Natural killer cell treated with Interleukin-12 subunit alpha and Interleukin-12 subunit beta and Interleukin-15 and Interleukin-18, amount 100 ng/mL, for 72 hours (primary cell): ENCODE results near the gene WWC2. TPM values are rescaled to one million over a fixed set of nuclear protein-coding genes. Genes with fewer than 3 reads are reported as not detected.
"Not testable (repeated sequence)": the region's sequence is repeated elsewhere in the genome, so short reads cannot be mapped to it uniquely, and the experiment has no call there.

Experiments
- ATAC-seq, 2 donors: fragments of 150-1000 bp; cut with Tn5 transposase in 1 of 2; sonication (Bioruptor Pico), chemical (Tn5 transposase) in 1 of 2; 2 replicates each; pipeline ENCODE4 v1.10.0; 2021
- DNase-seq: peaks from one replicate; pipeline ENCODE4 v3.0.0; 2022; ENCODE audit warnings: low spot score
- H3K27ac Mint-ChIP-seq, 2 donors: 1 replicate in 1 of 2; 2 replicates in 1 of 2; pipeline ENCODE4 v1.8.0; 2022; ENCODE audit warnings: mixed read lengths in 2 of 2, mild to moderate bottlenecking in 1 of 2, moderate library complexity in 1 of 2
- H3K27me3 Mint-ChIP-seq, 2 donors: 1 replicate in 1 of 2; 2 replicates in 1 of 2; pipeline ENCODE4 v1.8.0; 2022; ENCODE audit warnings: mixed read lengths in 2 of 2
- H3K36me3 Mint-ChIP-seq: one replicate; pipeline ENCODE4 v1.8.0; 2022; ENCODE audit warnings: mixed read lengths
- H3K4me1 Mint-ChIP-seq, 2 donors: 1 replicate in 1 of 2; 2 replicates in 1 of 2; pipeline ENCODE4 v1.8.0; 2022; ENCODE audit warnings: low read depth in 2 of 2, mixed read lengths in 2 of 2, mild to moderate bottlenecking in 1 of 2
- H3K4me3 Mint-ChIP-seq: one replicate; pipeline ENCODE4 v1.8.0; 2022; ENCODE audit warnings: mixed read lengths
- H3K9me3 Mint-ChIP-seq: 2 replicates; pipeline ENCODE4 v1.8.0; 2022; ENCODE audit warnings: mixed read lengths
- total RNA-seq, 2 donors: library from RNA; stranded (reverse); gene quantifications; one replicate each; pipeline ENCODE4 v1.2.3, GENCODE V29; 2022

Gene WWC2
- total RNA-seq, 2 donors from 2014 or later = 5.1 to 10.0 TPM

- DNase-seq = no peak
- Mint-ChIP-seq H3K36me3 (no peaks in the 10 kb centered on the region), H3K4me3 (no peak overlapping the region), H3K9me3 (no peaks in the 10 kb centered on the region), H3K4me1 (no peaks in the 10 kb centered on the region), H3K27me3 (peaks cover 6 to 16% of the 10 kb centered on the region in 2 donors), H3K27ac (no peak overlapping the region)
- ATAC-seq = no peak
These were observed 207.8 kb downstream of the WWC2 start for GRCh38 chr4:183306811-183307210.

- ATAC-seq (peak in 1 of 2 donors; percentile 9), DNase-seq (no peak)
- Mint-ChIP-seq H3K9me3 (no peaks in the 10 kb centered on the region), H3K36me3 (no peaks in the 10 kb centered on the region), H3K4me3 (no peak overlapping the region), H3K27me3 (peaks cover 8 to 23% of the 10 kb centered on the region in 2 donors), H3K27ac (no peak overlapping the region), H3K4me1 (no peaks in the 10 kb centered on the region)
These were observed 213.8 kb downstream of the WWC2 start for GRCh38 chr4:183312841-183313240.

DNA sequence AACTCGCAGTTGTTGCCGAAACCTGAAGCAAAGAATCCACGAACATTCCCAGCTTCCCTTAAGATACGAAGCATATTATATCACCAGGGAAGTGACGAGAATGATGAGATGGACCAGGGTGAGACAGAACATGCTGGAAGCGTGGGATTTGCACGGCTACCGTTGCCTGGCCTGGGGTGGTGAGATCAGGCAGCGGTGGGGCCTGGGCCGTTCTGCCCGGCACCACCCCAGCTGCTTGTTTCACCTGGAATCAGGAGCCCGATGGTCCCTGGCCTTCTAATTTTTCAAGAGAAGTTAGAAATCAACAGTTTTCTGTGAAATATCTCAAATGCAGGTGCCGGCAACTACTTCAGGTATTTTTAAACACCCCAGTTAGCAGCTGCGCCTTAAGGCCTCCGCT lies 215.3 kb downstream of the WWC2 start:
- ATAC-seq (no peak), DNase-seq (no peak)
- H3K4me1 Mint-ChIP-seq = peaks cover 0 to 4% of the 10 kb centered on the region in 2 donors
- H3K27ac Mint-ChIP-seq = no peak overlapping the region
- no peaks in the 10 kb centered on the region for H3K9me3 Mint-ChIP-seq
- no peak overlapping the region for H3K4me3 Mint-ChIP-seq
- H3K36me3 Mint-ChIP-seq = no peaks in the 10 kb centered on the region
- H3K27me3 Mint-ChIP-seq = peaks cover 8 to 24% of the 10 kb centered on the region in 2 donors

GRCh38 chr4:183314806-183315205 lies 215.7 kb downstream of the WWC2 start:
- peaks cover 0 to 5% of the 10 kb centered on the region in 2 donors for H3K4me1 Mint-ChIP-seq
- no peak for ATAC-seq

GRCh38 chr4:183318656-183319055 lies 219.6 kb downstream of the WWC2 start:
- Mint-ChIP-seq H3K4me1 (peaks cover 19 to 22% of the 10 kb centered on the region in 2 donors), H3K4me3 (no peak overlapping the region), H3K9me3 (no peaks in the 10 kb centered on the region), H3K27me3 (peaks cover 7 to 24% of the 10 kb centered on the region in 2 donors), H3K36me3 (no peaks in the 10 kb centered on the region), H3K27ac (no peak overlapping the region)
- ATAC-seq (peak in 1 of 2 donors; percentile 13), DNase-seq (no peak)

More at GRCh38 chr4:183314806-183315205, 215.7 kb downstream of the WWC2 start:
- Mint-ChIP-seq H3K27ac (no peak overlapping the region), H3K9me3 (no peaks in the 10 kb centered on the region), H3K27me3 (peaks cover 8 to 25% of the 10 kb centered on the region in 2 donors), H3K4me3 (no peak overlapping the region), H3K36me3 (no peaks in the 10 kb centered on the region)
- no peak for DNase-seq

GRCh38 chr4:183320211-183321059 lies 221.4 kb downstream of the WWC2 start, which contains the start of gene CLDN22:
Gene CLDN22, minus strand, starts transcription at chr4:183320276. Its CDS starts 58 bp downstream, at chr4:183320218.
- Mint-ChIP-seq H3K36me3 (no peaks in the 10 kb centered on the region), H3K4me1 (peaks cover 19 to 22% of the 10 kb centered on the region in 2 donors), H3K9me3 (no peaks in the 10 kb centered on the region), H3K4me3 (peak within 1 kb of the TSS; percentile 57), H3K27ac (peak within 1 kb of the TSS; percentile 14 to 72), H3K27me3 (peaks cover 5 to 21% of the 10 kb centered on the region in 2 donors)
- ATAC-seq (no peak), DNase-seq (no peak)

DNA sequence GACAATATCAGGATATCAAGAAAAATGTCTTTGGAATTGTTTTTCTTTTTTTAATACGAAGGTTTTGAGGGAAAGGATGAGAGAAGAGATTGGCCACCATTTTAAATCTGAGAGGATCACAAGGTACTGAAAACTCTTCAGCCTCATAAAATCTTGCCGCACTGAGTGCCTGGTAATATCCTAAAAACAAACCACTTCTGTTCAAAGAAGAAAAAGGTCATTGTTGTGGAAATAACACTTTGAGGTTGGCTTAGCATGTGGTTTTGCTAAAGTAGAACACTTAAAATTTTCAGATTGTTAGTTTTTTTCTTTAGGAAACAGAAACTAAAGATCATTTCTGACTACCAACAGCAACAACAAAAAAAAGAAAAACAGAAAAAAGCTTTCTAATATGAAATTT lies 222.0 kb downstream of the WWC2 start:
- ATAC-seq = no peak
- no peak for DNase-seq
- Mint-ChIP-seq H3K4me3 (peak overlapping the region; percentile 57), H3K27me3 (peaks cover 5 to 21% of the 10 kb centered on the region in 2 donors), H3K9me3 (no peaks in the 10 kb centered on the region), H3K27ac (peak overlapping the region; percentile 14 to 72), H3K36me3 (no peaks in the 10 kb centered on the region), H3K4me1 (peaks cover 19 to 22% of the 10 kb centered on the region in 2 donors)

GRCh38 chr4:183321516-183321915 lies 222.5 kb downstream of the WWC2 start:
- DNase-seq (no peak), ATAC-seq (no peak)
- H3K4me1 Mint-ChIP-seq = peaks cover 19 to 23% of the 10 kb centered on the region in 2 donors
- H3K9me3 Mint-ChIP-seq = no peaks in the 10 kb centered on the region
- peak overlapping the region; percentile 57 for H3K4me3 Mint-ChIP-seq
- H3K27me3 Mint-ChIP-seq = peaks cover 5 to 21% of the 10 kb centered on the region in 2 donors
- H3K36me3 Mint-ChIP-seq = no peaks in the 10 kb centered on the region
- peak overlapping the region; percentile 14 to 72 for H3K27ac Mint-ChIP-seq

DNA sequence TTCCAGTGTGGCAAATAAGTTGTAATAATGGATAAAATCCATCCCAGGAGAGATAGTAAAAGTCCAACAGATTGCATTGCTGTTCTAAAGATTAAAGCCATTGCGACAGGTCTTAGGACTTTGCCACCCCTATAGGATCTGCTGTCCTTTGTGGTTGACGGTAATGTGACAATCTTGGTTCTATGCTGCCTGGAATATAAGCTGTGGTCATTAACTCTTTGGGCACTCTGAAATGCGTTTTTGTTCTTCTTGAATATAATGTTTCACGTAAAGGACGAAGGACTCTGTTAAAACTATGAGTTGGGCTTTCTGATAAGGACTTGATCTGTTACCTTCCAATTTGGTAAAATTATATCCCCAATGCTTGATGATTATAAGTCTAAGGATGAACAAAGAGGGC lies 223.3 kb downstream of the WWC2 start, which contains the start of gene CLDN24:
TSS of gene CLDN24 (minus strand) at position 101 of the 400 bp plus-strand sequence. CDS start at position 101, 0 bp downstream.
- Mint-ChIP-seq H3K36me3 (no peaks in the 10 kb centered on the region), H3K4me1 (peaks cover 19 to 26% of the 10 kb centered on the region in 2 donors), H3K4me3 (peak within 1 kb of the TSS; percentile 57), H3K27ac (peak within 1 kb of the TSS; percentile 14 to 72), H3K9me3 (no peaks in the 10 kb centered on the region), H3K27me3 (peaks cover 5 to 21% of the 10 kb centered on the region in 2 donors)
- DNase-seq = no peak
- ATAC-seq = no peak

GRCh38 chr4:183323295-183323694 lies 224.2 kb downstream of the WWC2 start:
- Mint-ChIP-seq H3K27me3 (peaks cover 5 to 21% of the 10 kb centered on the region in 2 donors), H3K36me3 (no peaks in the 10 kb centered on the region), H3K4me1 (peaks cover 19 to 26% of the 10 kb centered on the region in 2 donors), H3K4me3 (no peak overlapping the region), H3K9me3 (no peaks in the 10 kb centered on the region), H3K27ac (no peak overlapping the region)
- DNase-seq (no peak), ATAC-seq (no peak)

- not testable (repeated sequence) for H3K27ac Mint-ChIP-seq, H3K9me3 Mint-ChIP-seq, ATAC-seq, H3K4me3 Mint-ChIP-seq, DNase-seq, H3K36me3 Mint-ChIP-seq
- Mint-ChIP-seq H3K4me1 (peaks cover 19 to 21% of the 10 kb centered on the region in 2 donors), H3K27me3 (peaks cover 5 to 20% of the 10 kb centered on the region in 2 donors)
These were observed 225.0 kb downstream of the WWC2 start for GRCh38 chr4:183324056-183324455.

DNA sequence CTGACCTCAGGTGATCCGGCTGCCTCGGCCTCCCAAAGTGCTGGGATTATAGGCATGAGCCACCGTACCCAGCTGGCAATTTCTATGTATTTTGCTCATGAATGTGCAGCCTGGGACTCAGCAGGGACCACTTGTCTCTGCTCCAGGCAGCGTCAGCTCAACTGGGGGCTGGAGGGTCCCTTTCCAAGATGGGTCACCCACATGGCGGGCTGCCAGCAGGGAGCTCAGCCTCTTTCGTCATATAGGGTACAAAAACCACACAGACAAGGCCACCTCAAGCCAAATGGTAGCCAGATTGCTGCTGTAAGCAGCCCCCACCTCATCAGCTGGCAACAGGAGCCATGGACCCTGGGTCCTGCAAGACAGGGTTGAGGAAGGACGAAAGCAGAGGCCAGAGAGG lies 225.6 kb downstream of the WWC2 start:
- ATAC-seq = no peak
- peaks cover 19 to 21% of the 10 kb centered on the region in 2 donors for H3K4me1 Mint-ChIP-seq

DNA sequence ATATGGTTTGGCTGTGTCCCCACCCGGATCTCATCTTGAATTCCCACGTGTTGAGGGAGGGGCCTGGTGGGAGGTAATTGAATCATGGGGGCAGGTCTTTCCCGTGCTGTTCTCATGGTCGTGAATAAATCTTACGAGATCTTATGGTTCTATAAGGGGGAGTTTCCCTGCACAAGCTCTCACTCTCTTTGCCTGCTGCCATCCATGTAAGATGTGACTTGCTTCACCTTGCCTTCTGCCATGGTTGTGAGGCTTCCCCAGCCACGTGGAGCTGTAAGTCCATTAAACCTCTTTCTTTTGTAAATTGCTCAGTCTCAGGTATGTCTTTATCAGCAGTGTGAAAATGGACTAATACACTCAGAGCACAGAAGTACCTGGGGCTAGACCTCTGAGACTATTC lies 227.3 kb downstream of the WWC2 start:
- not testable (repeated sequence) for ATAC-seq, H3K4me3 Mint-ChIP-seq, DNase-seq, H3K27me3 Mint-ChIP-seq, H3K36me3 Mint-ChIP-seq, H3K27ac Mint-ChIP-seq, H3K9me3 Mint-ChIP-seq
- H3K4me1 Mint-ChIP-seq = peaks cover 3 to 11% of the 10 kb centered on the region in 2 donors

More for the DNA sequence above, 225.6 kb downstream of the WWC2 start:
- Mint-ChIP-seq H3K9me3 (no peaks in the 10 kb centered on the region), H3K27ac (no peak overlapping the region), H3K36me3 (no peaks in the 10 kb centered on the region), H3K27me3 (peaks cover 5 to 16% of the 10 kb centered on the region in 2 donors), H3K4me3 (no peak overlapping the region)
- DNase-seq = no peak

DNA sequence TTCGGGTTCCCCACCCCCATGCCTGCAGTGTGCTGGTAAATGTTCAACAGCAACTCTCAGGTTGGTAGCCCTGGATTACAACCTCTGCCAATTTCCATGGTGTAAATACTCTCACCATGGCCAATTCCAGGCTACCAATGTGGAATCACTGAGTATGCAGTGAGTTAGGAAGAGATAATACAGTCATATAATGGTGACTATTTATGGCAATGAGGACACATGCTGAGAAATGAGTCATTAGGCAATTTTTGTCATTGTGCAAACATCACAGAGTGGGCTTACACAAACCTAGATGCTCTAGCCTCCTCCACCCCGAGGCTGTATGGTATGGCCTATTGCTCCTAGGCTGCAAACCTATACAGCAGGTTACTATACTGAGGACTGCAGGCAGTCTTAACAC lies 227.8 kb downstream of the WWC2 start:
- H3K36me3 Mint-ChIP-seq = no peaks in the 10 kb centered on the region
- H3K27me3 Mint-ChIP-seq = peaks cover 5 to 11% of the 10 kb centered on the region in 2 donors
- H3K27ac Mint-ChIP-seq = no peak overlapping the region
- H3K4me1 Mint-ChIP-seq = peaks cover 0 to 7% of the 10 kb centered on the region in 2 donors
- H3K4me3 Mint-ChIP-seq = no peak overlapping the region
- DNase-seq (no peak), ATAC-seq (peak; percentile 61 to 64)
- H3K9me3 Mint-ChIP-seq = no peaks in the 10 kb centered on the region
